OCI-LY3 (cell line): ENCODE data around the gene CRMP1.

Source experiments
- H2AFZ ChIP-seq: fragments of 200-600, 300-600 bp; shearing (Covaris generic); 2 replicates; pipeline ENCODE4 v1.6.0; 2014; ENCODE audit warnings: antibody characterized with exemption, low read depth, low read length
- H3K27ac ChIP-seq: fragments of 200-600, 300-600 bp; sonication (generic); 2 replicates; pipeline ENCODE4 v1.5.1; 2014; ENCODE audit warnings: mild to moderate bottlenecking, low read length, moderate library complexity, mixed read lengths
- H3K27me3 ChIP-seq: fragments of 200-600, 300-600 bp; sonication (generic); 2 replicates; pipeline ENCODE4 v1.6.1; 2014; ENCODE audit warnings: low read depth, low read length, mixed read lengths
- H3K36me3 ChIP-seq: fragments of 200-600, 300-600 bp; sonication (generic); replicated peaks from 2 replicates; pipeline ENCODE3; 2014; ENCODE audit warnings: low read depth, low read length, mixed read lengths
- H3K4me1 ChIP-seq: fragments of 300-600, 200-600 bp; sonication (generic); 2 replicates; pipeline ENCODE4 v1.6.1; 2014; ENCODE audit warnings: low read length, mixed read lengths
- H3K4me2 ChIP-seq: fragments of 200-600, 300-600 bp; sonication (generic); 2 replicates; pipeline ENCODE4 v1.6.1; 2014; ENCODE audit warnings: low read length, mixed read lengths
- H3K4me3 ChIP-seq: fragments of 300-600, 200-600 bp; sonication (generic); 2 replicates; pipeline ENCODE4 v1.5.1; 2014; ENCODE audit warnings: antibody characterized with exemption, mild to moderate bottlenecking, low read length, moderate library complexity
- H3K79me2 ChIP-seq: fragments of 300-600, 200-600 bp; shearing (Covaris generic); 2 replicates; pipeline ENCODE4 v1.6.1; 2014; ENCODE audit warnings: mild to moderate bottlenecking, low read length, mixed read lengths
- H3K9ac ChIP-seq: fragments of 300-600, 200-600 bp; shearing (Covaris generic); 2 replicates; pipeline ENCODE4 v1.6.0; 2014; ENCODE audit warnings: mild to moderate bottlenecking, low read length, moderate library complexity
- H3K9me3 ChIP-seq: fragments of 200-600, 300-600 bp; shearing (Covaris generic); 2 replicates; pipeline ENCODE4 v1.6.1; 2014; ENCODE audit warnings: low read length, mixed read lengths; ENCODE audit not compliant: insufficient read depth
- H4K20me1 ChIP-seq: fragments of 200-600, 300-600 bp; sonication (generic); 2 replicates; pipeline ENCODE4 v1.6.1; 2016; ENCODE audit warnings: low read length, mixed read lengths; ENCODE audit not compliant: insufficient read depth
- EZH2phosphoT487 ChIP-seq: fragments of 200-600 bp; shearing (Covaris generic); IDR thresholded peaks from 2 replicates; pipeline ENCODE4 v1.6.1; 2018; ENCODE audit warnings: antibody characterized with exemption, mixed run types, low read depth
- TF ChIP-seq, protein P1 (sequence below): fragments of 200-600, 300-600 bp; sonication (generic); IDR thresholded peaks from 2 replicates; pipeline ENCODE4 v1.5.1; 2014; ENCODE audit warnings: antibody characterized with exemption, low read length, low read depth

Gene CRMP1

DNA sequence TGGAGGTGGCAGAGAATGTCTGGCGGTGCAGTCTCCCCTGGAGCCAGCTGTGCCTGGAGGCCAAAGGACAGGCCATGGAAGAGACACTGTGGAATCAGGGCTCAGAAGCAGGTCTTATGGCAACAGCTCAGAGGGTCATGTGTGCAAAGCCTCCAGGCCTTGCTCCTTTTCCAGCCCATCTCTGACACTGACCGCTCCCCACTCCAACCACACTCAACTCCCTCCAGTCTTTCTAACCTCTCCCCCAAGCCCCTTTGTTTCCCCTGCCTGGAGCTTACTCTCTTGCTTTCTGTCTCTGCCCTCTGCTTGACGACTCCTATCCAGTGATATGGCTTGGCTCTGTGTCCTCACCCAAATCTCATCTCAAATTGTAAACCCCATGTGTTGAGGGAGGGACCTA is 34.2 kb upstream of the CRMP1 start:
- Histone ChIP-seq H3K4me1 (no peaks in the 10 kb centered on the region), H2AFZ (no peak overlapping the region), H3K27ac (no peak overlapping the region), H3K4me2 (no peak overlapping the region), H4K20me1 (no peaks in the 10 kb centered on the region), H3K9me3 (no peaks in the 10 kb centered on the region), H3K36me3 (no peaks in the 10 kb centered on the region), H3K4me3 (no peak overlapping the region), H3K9ac (no peak overlapping the region), H3K27me3 (peaks cover 25% of the 10 kb centered on the region), H3K79me2 (no peaks in the 10 kb centered on the region)
- TF ChIP-seq EZH2phosphoT487, result no peak
- TF ChIP-seq, protein P1, sequence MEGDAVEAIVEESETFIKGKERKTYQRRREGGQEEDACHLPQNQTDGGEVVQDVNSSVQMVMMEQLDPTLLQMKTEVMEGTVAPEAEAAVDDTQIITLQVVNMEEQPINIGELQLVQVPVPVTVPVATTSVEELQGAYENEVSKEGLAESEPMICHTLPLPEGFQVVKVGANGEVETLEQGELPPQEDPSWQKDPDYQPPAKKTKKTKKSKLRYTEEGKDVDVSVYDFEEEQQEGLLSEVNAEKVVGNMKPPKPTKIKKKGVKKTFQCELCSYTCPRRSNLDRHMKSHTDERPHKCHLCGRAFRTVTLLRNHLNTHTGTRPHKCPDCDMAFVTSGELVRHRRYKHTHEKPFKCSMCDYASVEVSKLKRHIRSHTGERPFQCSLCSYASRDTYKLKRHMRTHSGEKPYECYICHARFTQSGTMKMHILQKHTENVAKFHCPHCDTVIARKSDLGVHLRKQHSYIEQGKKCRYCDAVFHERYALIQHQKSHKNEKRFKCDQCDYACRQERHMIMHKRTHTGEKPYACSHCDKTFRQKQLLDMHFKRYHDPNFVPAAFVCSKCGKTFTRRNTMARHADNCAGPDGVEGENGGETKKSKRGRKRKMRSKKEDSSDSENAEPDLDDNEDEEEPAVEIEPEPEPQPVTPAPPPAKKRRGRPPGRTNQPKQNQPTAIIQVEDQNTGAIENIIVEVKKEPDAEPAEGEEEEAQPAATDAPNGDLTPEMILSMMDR, result no peak

DNA sequence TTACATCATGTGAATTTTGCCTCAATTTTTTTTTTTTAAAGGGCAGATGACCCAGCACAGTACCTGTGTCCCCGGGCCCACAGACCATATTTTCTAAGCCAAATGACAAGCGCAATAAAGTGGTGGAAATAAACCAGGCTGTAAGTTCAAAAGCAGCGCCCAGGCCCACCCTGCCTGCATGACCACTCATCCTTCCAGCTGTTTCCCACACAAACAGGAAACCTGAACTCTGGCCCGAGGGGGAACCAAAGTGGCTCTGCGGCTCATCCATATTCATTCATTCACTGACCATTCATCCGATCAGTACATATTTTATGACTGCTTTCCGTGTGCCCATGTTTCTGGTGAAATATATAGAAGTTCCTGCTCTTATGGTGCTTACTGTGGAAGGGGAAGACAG is 33.7 kb upstream of the CRMP1 start:
- Histone ChIP-seq H3K79me2 (no peaks in the 10 kb centered on the region), H3K36me3 (no peaks in the 10 kb centered on the region), H4K20me1 (no peaks in the 10 kb centered on the region), H3K9me3 (no peaks in the 10 kb centered on the region), H3K27me3 (peaks cover 25% of the 10 kb centered on the region), H3K9ac (no peak overlapping the region), H2AFZ (no peak overlapping the region), H3K27ac (no peak overlapping the region), H3K4me2 (no peak overlapping the region), H3K4me3 (no peak overlapping the region), H3K4me1 (no peaks in the 10 kb centered on the region)
- TF ChIP-seq, protein P1, result no peak
- TF ChIP-seq EZH2phosphoT487, result no peak

DNA sequence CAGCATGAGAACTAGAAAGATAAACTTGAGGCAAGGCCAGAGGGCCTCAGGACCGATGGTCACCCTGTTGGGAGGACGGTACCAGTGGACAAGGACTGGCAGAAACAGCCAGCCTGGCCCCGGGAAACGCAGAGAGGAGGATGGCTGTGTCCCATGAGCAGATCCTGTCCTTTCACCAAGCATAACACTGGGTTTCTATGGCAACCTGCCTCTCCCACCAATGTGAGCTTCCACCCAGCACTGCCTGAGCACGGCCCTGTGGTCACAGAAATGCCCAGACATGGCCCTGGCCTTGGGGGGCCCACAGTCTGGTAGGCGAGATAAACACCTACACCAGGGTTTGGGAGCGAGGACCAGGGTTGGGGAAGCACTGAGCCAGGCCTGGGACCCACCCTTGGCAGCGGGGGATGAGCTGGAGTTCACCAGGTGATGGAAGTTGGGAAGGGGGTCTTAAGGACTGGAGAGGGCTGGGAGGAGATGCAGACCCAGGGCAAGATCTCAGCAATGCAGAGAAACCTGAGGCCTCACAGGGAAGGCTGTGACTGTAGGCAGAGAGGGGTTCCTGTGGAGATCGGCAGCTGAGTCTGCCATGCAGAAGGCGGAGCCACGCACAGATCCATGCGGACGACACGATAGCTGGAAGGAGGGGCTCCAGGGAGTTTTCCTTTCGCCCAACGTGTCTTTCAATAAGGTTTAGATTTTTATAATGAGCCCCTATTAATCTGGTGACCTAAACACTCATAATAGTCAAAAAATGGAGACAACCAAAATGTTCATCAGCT is 32.7 kb upstream of the CRMP1 start:
- Histone ChIP-seq H3K27ac (no peak overlapping the region), H4K20me1 (no peaks in the 10 kb centered on the region), H3K79me2 (no peaks in the 10 kb centered on the region), H2AFZ (no peak overlapping the region), H3K36me3 (no peaks in the 10 kb centered on the region), H3K4me3 (no peak overlapping the region), H3K4me1 (no peaks in the 10 kb centered on the region), H3K27me3 (peaks cover 18% of the 10 kb centered on the region), H3K9me3 (no peaks in the 10 kb centered on the region), H3K9ac (no peak overlapping the region), H3K4me2 (no peak overlapping the region)
- TF ChIP-seq, protein P1, result no peak
- TF ChIP-seq EZH2phosphoT487, result no peak

DNA sequence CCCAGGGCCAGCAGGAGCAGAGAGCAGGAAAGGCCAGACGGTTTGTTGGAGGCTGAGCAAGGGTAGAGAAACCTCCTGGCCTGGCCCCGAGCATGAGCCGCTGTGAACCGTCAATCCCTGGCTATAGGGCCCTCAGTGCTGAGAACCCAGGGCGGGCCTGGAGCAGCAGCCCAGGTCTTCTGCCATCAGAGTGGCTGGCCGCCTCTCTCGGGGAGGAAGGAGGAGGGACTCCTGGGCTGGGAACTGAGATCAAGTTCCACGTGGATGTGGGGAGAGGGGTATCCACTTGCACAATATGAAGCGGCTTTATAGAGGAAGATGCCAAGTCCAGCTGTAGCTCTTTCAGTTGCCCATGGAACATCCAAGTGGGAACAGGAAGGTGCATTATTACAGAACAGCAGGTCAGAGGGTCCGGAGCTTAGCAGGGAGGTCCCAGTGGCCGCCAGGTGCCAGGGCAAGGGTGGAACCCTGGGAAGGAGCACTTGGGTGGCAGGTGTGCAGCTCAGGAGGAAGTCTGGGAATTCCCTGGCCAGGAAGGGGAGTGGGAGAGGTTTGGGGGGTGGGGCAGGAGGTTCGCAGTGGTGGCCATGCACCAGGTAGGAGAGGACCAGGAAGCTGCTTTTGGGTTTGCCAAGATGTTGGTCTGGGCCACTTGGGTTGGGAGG is 31.7 kb upstream of the CRMP1 start:
- H3K4me3 ChIP-seq, result no peak overlapping the region
- H4K20me1 ChIP-seq, result no peaks in the 10 kb centered on the region
- H3K27ac ChIP-seq, result no peak overlapping the region
- TF ChIP-seq, protein P1, result no peak
- H3K79me2 ChIP-seq, result no peaks in the 10 kb centered on the region
- H3K4me1 ChIP-seq, result no peaks in the 10 kb centered on the region
- H2AFZ ChIP-seq, result no peak overlapping the region
- H3K9me3 ChIP-seq, result no peaks in the 10 kb centered on the region
- H3K4me2 ChIP-seq, result no peak overlapping the region
- no peak overlapping the region for H3K9ac ChIP-seq
- H3K36me3 ChIP-seq, result no peaks in the 10 kb centered on the region
- H3K27me3 ChIP-seq, result peaks cover 12% of the 10 kb centered on the region; the same call in 1 of the 2 replicates
